HT1080 (cell line): Measurements from ENCODE around the gene XPNPEP2. TPM values are rescaled to one million over a fixed set of nuclear protein-coding genes. Genes with fewer than 3 reads are reported as not detected.

Experiments used
- DNase-seq: peaks from one replicate; pipeline ENCODE4 v3.0.0-alpha.2; 2015; ENCODE audit warnings: low read depth
- total RNA-seq: library from RNA; depleted of rRNA; stranded (reverse); fragments of >200 nt; shearing (Covaris generic); gene quantifications from 2 replicates; pipeline ENCODE4 v1.2.3, GENCODE V29; 2014

Gene XPNPEP2
- total RNA-seq, 1 experiment from 2014 or later = not detected

DNA sequence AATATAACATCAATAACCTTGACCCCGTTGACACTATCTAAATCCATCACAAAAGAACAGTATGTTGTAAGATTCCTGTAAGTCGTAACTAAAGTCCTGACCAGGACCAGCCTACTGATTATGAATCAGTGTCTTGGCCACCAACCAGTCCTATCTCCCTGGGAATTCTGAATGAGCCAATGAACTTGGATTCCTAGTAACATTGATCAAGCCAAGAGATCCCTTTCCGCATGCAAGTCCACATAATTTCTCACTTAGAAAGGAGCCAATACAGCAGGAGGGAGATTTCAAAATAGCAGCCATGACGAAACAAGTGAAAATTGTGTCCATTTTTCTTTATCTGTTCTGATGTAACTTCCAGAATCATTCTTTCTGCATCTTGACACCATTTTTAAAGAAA is 9.5 kb downstream of the XPNPEP2 start:
- DNase-seq = no peak

DNA sequence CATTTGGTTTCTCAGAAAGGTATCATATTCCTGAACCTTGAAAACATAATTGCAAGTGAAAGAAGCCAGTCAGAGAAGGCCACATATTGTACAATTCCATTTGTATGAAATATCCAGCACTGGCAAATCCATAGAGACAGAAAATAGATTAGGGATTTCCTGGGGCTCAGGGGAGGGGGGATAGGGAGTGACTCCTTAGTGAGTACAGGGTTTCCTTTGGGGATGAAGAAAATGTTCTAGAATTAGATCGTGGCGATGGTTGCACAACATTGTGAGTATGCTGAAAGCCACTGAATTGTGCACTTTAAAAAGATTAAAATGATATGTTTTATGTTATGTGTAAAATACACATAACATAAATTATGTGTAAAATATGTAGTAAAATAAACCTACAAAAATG is 10.3 kb downstream of the XPNPEP2 start:
- DNase-seq = no peak

DNA sequence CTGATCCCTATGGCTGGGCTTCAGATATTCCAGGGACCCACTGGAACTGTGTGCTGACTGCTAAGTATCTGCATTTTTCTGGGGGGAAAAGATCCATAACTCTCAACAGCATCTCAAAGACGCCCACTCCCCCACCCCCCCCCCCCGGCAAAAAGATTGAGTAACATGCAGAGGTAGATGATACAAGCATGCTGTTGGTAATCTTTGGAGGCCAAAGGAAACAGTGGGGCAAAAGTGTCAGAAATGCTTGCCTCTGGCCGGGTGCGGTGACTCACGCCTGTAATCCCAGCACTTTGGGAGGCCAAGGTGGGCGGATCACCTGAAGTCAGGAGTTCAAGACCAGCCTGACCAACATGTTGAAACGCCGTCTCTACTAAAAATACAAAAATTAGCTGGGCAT is 12.2 kb downstream of the XPNPEP2 start:
- DNase-seq = no peak

DNA sequence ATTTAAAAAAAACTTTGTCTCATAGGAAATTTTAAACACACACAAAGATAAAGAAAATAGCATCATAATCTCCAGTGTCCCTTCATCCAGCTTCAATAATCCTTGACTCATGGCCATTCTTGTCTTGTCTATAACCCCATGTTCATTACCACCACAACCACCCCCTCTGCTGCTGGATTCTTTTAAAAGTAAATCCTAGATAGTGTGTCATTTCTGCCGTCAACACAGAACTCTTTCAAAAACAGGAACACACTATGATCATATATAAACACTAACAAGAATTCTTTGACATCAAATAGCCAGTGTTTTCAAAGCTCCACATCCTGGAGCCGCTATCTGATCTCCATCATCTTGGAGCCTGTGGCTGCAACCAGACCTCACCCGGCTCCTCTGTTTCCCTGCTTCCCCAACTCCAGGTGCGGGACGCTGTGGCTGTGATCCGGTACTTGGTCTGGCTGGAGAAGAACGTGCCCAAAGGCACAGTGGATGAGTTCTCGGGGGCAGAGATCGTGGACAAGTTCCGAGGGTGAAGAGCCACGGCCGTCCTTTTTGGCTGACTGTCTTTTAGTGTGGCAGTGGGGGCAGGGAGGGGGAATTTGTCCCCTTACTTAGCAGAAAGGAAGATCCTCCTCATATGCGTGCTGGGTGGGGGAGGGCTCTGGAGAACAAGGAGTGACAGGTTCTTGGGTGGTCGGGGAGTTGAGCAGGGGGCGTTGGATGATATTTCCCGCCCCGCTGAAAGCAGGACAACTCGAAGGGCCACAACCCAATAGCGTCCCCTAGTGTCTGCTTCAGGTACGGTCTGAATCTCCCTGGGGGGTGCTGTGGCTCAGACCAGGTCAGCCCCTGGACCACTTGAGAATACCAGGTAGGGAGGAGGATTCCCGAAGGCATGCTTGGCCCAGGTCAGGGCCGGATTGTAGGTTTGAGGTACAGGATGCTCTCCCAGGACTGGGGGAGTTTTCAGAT is 15.6 kb downstream of the XPNPEP2 start:
- no peak for DNase-seq

DNA sequence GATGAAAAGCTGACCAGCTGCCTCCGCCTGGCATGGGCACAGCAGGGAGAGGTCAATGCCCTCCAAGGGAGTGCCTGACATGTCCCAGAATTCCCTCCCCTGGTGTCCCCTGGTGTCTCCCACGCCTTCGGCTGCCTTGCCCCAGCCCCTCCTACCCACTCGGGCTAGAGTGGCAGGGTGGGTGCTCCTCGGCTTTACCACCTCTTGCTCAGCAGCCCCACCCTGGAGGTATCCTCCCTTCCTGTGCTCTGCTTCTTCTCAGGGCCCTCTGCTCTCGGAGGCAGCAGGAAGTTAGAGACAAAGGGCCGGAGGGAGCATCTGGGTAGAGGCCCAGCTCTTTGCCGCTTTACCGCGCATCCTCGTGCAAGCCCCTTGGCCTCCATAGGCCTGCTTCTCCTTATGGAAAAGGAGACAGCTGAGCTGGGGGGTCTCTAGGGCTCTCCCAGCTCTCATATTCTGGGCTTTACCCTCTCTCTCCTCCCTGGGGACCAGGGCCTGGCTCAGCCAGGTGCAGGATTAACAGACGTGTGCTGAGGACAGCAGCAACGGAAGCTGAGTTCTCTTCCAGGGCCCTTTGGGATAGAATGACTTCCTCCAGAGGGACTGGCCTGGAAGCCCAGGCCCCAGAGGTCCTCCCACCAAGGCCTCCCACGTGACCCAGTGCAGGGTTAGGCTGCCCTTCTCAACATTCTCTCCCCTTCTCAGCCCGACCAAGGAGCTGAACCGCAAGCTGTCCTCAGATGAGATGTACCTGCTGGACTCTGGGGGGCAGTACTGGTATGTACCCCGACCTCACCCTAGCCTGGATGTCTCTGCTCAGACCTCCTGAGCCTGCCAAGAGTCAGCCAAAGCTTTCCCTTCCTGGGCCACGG is 17.2 kb downstream of the XPNPEP2 start:
- no peak for DNase-seq

DNA sequence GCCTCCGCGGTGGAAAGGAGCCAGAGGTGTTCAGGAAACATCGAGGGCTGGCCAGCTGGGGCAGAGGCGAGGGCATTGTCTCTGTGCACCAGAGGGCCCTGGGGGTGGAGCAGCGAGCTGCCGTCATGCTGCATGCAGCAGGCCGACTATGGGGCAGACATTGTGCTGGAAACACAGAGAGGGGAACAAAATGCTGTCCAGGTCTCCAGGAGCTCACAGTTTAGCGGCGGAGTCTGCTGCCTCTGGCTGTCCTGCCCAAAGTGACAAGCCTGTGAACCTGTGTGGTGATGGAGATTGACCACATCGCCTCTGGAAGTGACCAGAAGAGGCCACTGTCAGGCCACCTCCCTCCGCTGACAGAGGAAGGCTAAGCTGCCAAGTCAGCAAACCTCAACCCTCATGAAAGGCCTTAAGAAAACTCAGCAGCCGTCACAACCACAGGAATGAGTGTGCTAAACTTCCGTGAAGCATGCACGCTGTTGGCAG is 20.8 kb downstream of the XPNPEP2 start:
- DNase-seq = peak; percentile 79

DNA sequence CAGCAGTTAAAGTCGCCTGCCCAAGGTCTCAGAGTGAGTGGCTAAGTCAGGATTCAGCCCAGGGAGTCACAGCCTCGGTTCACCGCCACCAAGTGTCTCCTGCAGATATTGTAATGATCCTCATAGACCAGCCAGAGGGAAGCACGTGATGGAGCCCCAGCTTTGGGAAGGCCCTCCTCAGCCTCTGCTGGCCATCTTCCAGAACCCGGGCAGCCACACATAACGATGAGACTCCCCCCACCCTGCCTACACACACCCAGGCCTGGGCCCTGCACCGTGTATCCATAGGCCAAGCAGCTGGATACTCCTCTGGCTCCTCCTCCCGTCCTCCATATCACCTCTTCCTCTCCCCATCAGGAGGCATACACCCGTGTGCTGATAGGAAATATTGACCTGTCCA is 21.4 kb downstream of the XPNPEP2 start:
- no peak for DNase-seq

DNA sequence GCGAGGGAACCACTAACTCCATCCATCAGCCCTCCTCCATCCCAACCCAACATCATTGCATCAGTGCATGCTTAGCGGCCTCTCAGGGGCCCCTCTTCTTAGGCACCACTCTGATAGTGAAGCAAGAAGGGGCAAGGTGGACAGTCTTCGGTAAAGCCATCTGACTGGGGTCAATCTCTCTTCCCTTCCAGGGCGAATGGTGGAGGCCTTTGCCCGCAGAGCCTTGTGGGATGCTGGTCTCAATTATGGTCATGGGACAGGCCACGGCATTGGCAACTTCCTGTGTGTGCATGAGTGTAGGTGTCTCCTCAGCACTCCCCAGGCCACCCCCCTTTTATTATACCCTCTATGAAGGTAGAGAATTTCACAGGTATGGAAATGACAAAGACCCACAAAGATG is 22.2 kb downstream of the XPNPEP2 start:
- no peak for DNase-seq

DNA sequence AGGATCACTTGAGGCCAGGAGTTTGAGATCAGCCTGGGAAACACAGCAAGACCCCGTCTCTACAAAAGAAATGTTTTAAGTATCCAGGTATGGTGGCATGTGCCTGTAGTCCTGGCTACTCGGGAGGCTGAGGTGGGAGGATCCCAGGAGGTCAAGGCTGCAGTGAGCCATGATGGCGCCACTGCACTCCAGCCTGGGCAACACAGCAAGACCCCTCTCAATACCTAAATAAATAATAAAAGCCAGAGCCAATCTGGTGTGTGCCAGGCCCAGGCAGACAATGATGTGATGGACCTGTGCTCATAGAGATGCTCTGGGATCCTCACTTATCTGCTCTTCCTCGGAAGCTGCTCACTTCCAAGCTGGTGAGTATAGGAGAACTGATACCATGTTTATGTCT is 22.8 kb downstream of the XPNPEP2 start:
- no peak for DNase-seq

DNA sequence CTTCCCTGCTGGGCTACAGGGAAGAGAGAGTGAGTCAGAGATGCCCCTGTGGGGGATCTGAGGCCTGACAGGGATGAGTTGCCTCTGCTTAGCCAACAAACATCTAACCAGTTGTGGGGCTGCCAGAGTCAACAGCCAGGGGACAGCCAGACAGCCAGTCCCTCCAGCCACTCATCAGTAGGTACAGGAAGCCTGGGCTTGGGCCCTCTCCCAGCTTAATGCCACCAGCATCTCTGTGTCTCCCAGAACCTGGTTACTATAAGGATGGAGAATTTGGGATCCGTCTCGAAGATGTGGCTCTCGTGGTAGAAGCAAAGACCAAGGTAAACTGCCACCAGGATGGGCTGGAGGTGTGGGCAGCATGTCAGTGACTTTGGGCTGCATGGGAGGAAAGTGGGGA is 23.7 kb downstream of the XPNPEP2 start:
- DNase-seq = no peak

DNA sequence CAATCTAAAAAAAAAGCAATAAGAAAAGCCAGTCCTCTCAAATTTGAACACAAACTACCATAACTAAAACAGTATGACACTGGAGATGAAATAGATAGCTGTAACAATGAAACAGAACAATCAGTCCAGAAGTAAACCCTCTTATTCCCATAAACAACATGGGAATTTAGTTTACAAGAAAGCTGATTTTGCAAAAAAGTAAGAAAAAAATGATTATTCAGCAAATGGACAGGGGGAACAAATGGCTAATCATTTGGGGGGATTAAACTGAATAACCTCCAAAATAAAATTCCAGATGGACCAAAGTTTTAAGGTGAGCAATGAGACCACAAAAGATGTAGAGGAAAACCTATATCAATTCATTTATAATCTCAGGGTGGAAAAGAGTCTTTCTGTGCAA is 24.9 kb downstream of the XPNPEP2 start:
- DNase-seq = no peak

DNA sequence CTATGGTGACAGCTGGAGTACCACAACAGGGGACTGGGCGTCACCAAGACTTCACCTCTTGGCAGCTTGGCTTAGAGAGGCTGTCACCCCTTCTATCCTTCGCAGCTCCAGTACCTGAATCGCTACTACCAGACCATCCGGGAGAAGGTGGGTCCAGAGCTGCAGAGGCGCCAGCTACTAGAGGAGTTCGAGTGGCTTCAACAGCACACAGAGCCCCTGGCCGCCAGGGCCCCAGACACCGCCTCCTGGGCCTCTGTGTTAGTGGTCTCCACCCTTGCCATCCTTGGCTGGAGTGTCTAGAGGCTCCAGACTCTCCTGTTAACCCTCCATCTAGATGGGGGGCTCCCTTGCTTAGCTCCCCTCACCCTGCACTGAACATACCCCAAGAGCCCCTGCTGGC is 29.4 kb downstream of the XPNPEP2 start:
- DNase-seq = no peak

DNA sequence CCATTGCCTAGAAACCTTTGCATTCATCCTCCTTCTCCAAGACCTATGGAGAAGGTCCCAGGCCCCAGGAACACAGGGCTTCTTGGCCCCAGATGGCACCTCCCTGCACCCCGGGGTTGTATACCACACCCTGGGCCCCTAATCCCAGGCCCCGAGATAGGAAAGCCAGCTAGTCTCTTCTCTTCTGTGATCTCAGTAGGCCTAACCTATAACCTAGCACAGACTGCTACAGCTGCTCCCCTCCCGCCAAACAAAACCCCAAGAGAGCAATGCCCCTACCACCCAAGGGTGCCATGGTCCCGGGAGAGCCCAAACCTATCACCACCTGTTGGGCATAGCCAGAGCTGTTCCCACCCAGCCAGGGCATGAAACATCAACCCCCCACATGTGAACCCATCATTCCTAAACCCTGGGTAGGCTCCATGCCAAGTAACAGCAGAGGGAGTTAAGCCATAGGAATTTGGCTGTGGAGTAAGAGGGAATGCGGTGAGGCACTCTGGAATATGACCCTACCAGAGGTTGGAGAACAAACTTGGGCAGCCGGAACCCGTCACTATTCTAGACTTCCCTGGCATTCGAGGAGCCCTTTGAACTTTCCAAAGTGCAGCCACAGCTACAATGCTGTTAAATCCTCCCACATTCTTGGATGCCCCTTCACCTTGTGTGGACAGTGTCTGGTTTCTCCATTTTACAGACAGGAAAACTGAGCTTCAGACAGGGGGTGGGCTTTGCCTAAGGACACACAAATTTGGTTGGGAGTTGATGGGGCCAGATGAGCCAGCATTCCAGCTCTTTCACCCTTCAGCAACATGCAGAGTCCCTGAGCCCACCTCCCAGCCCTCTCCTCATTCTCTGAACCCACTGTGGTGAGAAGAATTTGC is 30.0 kb downstream of the XPNPEP2 start:
- no peak for DNase-seq

DNA sequence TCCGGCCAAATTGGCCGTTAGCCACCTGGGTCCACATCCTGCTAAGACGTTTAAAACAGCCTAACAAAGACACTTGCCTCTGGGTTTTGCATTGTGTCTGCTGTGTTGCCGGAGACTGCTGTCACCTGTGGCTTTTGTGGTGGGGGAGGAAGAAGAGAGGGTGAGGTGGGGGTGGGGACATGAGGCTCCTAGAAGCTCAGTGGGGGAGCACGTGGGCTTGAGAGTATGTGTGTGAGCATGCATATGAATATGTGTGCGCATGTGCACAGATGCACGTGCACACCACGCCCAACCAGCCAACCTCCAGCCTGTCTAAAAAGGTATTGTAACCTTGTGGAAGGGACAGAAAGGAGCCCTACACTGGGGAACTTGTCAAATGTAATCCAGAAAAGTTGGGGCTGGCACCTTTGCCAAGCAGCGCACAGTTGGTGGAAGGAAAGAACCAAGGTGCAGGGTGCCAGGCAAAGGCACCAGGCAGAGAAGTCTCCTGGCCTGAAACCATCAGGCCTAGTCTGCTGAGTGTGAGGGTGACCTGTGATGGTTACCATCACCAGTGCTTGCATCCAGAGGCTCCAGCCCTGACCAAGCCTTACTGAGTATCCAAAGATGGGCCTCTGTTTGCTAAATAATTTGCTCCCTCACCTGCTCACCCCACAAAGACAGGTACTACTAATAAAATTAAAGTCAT is 30.8 kb downstream of the XPNPEP2 start:
- DNase-seq = no peak

DNA sequence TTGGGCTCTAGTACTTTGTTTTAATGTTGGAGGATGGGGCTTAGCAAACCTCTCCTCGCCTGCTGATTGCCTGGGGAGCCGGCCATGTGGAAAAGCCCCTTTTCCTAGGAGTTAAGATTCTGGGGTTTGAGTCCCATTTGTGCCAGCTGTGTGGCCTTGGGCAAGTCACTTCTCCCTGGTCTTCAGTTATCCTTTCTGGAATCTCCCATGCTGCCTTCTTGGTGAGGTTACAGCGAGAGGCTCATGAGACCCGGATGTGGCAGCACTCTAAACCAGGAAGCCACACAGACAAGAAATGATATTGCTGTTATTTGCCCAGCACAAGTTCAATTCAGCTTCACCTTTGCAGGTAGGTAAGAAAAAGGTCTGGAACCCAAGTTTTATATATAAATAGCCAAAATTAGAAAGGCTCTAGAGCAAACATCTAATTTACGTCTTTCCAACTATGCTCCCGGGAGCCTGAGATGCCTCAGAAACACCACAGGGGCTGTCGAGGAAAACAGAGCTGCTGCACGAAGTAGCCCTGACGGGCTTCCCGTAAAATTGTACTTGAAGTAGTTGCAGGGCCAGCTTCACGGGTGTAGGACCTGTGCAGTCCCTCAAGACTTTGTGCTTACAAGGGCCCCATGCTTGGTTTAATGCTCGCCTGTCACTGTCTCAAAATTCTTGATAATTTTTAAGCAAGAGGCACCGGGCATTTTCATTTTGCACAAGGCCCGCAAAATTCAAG is 32.7 kb downstream of the XPNPEP2 start:
- DNase-seq = no peak

DNA sequence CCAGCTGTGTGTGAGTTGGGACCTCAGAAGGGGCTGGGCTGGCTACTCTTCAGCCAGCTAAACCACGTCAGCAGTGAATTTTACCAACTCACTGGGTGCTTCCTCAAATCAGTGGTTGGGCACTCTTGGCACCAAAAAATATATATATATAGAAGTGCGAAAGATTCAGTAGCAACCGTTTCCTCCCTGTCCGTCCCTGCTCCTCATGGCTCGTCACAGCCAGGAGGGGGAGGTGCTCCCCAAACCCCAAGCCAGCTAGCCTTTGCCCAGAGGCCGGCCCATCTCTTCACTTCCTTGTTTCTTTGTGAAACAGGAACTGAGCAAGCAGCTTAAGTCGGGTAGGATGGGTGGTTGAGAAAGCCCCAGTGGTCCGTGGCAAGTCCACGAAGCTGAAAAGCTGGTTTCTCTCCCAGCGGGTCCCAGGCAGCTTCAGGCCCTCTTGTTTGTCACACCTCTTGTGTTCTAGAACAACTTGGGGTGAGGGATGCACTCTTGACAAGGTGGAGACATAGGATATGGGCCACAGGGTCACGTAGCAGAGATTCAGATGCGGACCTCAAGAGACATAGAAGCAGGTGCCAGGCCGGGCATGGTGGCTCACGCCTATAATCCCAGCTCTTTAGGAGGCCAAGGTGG is 34.1 kb downstream of the XPNPEP2 start:
- no peak for DNase-seq

DNA sequence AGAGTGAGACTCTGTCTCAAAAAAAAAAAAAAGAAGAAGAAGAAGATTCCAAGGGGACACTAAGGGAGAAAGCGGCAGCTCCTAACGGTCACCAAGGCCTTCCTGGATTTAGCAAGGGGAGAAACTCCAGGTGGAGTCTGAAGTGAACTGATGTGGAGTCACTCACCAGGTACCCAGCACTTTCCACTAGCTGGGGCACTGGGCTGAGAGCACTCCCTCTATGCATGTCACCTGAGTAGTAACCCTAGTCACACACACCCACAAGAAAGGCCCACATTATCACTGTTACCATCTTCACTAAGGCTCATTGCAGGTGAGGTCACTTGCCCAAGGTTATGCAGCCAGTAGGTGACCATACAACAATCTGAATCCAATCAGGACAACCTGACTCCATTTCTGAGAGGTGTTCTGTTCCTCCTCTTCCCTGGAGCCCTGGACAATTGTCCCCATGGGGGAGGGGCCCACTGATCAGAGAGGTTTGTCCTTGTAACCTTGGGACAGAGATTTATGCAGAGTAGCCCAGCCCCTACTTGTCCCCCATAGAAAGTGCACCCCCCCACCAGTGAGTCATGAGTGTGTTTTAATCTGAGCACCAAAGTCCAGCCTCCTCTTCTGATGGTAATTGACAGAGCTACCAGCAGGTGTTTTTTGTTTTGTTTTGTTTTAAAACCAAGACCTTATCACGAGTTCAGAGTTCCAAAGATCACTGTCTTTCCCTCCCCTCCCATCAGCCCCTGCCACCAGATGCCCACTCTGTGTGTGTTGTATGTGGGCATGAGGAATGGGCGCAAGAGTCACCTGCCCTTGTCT is 35.1 kb downstream of the XPNPEP2 start:
- DNase-seq = no peak

DNA sequence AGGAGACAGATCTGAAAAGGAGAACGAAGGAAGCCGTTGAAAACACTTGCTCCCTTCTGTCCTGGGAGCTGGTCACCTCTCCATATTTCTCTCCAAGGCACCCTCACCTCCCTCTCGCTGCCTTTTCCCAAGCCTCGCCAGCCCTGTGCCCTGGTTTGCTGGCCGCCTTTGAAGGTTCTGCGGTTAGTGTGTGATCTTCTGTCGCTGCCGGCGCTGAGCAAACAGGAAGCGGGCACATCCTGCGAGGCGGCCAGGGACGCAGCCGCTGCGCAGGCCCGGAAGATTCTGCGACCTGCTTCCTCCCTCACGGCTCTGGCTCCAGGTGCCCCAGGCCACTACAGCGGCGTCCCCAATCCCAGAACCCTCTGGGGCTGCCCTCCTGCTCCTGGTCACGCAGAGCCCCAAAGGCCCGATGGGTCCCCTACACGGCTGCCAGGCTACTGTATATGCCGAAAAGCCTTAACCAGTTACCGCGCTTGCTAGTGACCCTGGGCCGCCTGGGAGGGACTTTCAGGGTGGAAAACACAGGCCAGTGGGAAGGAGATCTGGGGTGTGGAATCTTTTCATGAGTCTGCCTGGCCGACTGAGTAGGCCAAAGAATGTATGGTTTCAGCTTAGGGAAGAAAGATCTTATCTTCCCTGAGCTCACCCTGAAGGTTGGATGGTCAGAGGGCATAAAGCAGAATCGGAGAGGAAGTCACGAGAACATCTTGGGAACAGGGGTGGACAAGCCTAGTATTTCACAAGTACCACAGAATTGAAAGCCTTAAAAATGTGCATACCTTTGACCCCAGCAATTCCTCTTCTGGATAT is 38.6 kb downstream of the XPNPEP2 start:
- DNase-seq = no peak
